Hepatocyte (in vitro differentiated cells): ENCODE data around the gene RECQL. TPM values are rescaled to one million over a fixed set of nuclear protein-coding genes. Genes with fewer than 3 reads are reported as not detected.

Source experiments
- DNase-seq: peaks from one replicate; pipeline ENCODE4 v3.0.0-alpha.2; 2016; ENCODE audit warnings: low spot score
- H2AFZ ChIP-seq: fragments of 200-600 bp; sonication (generic); 2 replicates; pipeline ENCODE4 v1.6.0; 2016; ENCODE audit warnings: antibody characterized with exemption, mild to moderate bottlenecking
- H3K27ac ChIP-seq: fragments of 200-600 bp; sonication (generic); 2 replicates; pipeline ENCODE4 v1.5.1; 2016; ENCODE audit warnings: mild to moderate bottlenecking
- H3K27me3 ChIP-seq: fragments of 200-600 bp; sonication (generic); 2 replicates; pipeline ENCODE4 v1.6.1; 2016
- H3K36me3 ChIP-seq: fragments of 200-600 bp; sonication (generic); replicated peaks from 2 replicates; pipeline ENCODE4 v1.5.1; 2016; ENCODE audit warnings: low read depth; ENCODE audit not compliant: insufficient read depth
- H3K4me1 ChIP-seq: fragments of 200-600 bp; sonication (generic); 2 replicates; pipeline ENCODE4 v1.5.1; 2016; ENCODE audit warnings: mild to moderate bottlenecking, moderate library complexity; ENCODE audit not compliant: insufficient read depth
- H3K4me2 ChIP-seq: fragments of 200-600 bp; sonication (generic); 2 replicates; pipeline ENCODE4 v1.6.0; 2016
- H3K4me3 ChIP-seq: fragments of 200-600 bp; sonication (generic); 2 replicates; pipeline ENCODE4 v1.5.1; 2016; ENCODE audit warnings: mild to moderate bottlenecking
- H3K79me2 ChIP-seq: fragments of 200-600 bp; sonication (generic); 2 replicates; pipeline ENCODE4 v1.6.0; 2017; ENCODE audit warnings: mild to moderate bottlenecking
- H3K9me2 ChIP-seq: fragments of 200-600 bp; sonication (generic); replicated peaks from 2 replicates; pipeline ENCODE4 v1.6.0; 2017; ENCODE audit warnings: mild to moderate bottlenecking; ENCODE audit not compliant: insufficient read depth
- H3K9me3 ChIP-seq: fragments of 200-600 bp; sonication (generic); 2 replicates; pipeline ENCODE4 v1.5.1; 2016; ENCODE audit warnings: low read depth, mild to moderate bottlenecking
- H4K20me1 ChIP-seq: fragments of 200-600 bp; sonication (generic); 2 replicates; pipeline ENCODE4 v1.6.0; 2016; ENCODE audit warnings: mild to moderate bottlenecking; ENCODE audit not compliant: insufficient read depth, poor library complexity, severe bottlenecking
- EZH2 ChIP-seq: fragments of 200-600 bp; sonication (generic); IDR thresholded peaks from 2 replicates; pipeline ENCODE4 v1.6.1; 2016; ENCODE audit warnings: antibody characterized with exemption, mild to moderate bottlenecking, borderline replicate concordance
- EZH2phosphoT487 ChIP-seq: fragments of 200-600 bp; sonication (generic); IDR thresholded peaks from one replicate; pipeline ENCODE4 v1.6.1; 2018; ENCODE audit warnings: antibody characterized with exemption, mild to moderate bottlenecking, low read depth, moderate library complexity; ENCODE audit not compliant: unreplicated experiment, severe bottlenecking
- WGBS: methylation state at CpG from one replicate; pipeline ENCODE4 v1.1.6; 2016; ENCODE audit warnings: low lambda C conversion rate; ENCODE audit errors: missing lambda C conversion rate; 5-methylcytosine and 5-hydroxymethylcytosine counted together
- polyA plus RNA-seq: library from polyadenylated mRNA; unstranded; fragments of >200 nt; fragmentation: Nextera tagmentation; extraction: Ambion mirVana; gene quantifications from 2 replicates; pipeline ENCODE4 v1.2.1, GENCODE V29; 2016
- total RNA-seq: library from RNA; depleted of rRNA; stranded (reverse); fragments of >200 nt; gene quantifications from 2 replicates; pipeline ENCODE4 v1.2.3, GENCODE V29; 2014
- TF ChIP-seq, protein P1 (sequence below): fragments of 200-600 bp; sonication (generic); IDR thresholded peaks from 2 replicates; pipeline ENCODE4 v1.5.1; 2016; ENCODE audit warnings: antibody characterized with exemption, mild to moderate bottlenecking; ENCODE audit not compliant: poor library complexity

The RECQL gene
- total and polyA plus RNA-seq, 2 experiments from 2014 or later: 15.5 to 40.6 TPM

DNA sequence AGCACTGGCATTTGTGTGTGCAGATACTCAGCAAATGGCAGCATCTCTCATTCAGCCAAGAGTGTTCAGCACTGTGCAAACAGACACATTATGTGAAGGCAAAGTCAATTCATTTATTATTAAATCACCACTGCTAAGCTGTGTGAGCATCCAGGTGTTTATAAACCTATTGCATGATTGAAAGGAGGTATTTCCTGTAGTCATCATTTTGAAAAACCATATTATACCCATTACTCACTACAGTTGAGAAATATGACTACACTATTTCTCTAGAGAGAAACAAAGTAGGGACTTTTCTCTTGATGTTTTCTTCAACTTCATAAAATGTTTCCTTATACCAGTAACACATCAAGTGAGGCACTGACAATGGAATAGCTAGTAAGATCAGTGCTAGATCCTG, 38.4 kb upstream of the RECQL start:
- no peaks in the 10 kb centered on the region for H3K9me3 ChIP-seq
- no peaks in the 10 kb centered on the region for H3K27me3 ChIP-seq
- no peaks in the 10 kb centered on the region for H3K9me2 ChIP-seq
- DNase-seq: no peak
- H3K4me1 ChIP-seq: no peaks in the 10 kb centered on the region
- no peaks in the 10 kb centered on the region for H4K20me1 ChIP-seq
- H3K27ac ChIP-seq: no peak overlapping the region
- no peak overlapping the region for H3K4me2 ChIP-seq
- TF ChIP-seq, protein P1, sequence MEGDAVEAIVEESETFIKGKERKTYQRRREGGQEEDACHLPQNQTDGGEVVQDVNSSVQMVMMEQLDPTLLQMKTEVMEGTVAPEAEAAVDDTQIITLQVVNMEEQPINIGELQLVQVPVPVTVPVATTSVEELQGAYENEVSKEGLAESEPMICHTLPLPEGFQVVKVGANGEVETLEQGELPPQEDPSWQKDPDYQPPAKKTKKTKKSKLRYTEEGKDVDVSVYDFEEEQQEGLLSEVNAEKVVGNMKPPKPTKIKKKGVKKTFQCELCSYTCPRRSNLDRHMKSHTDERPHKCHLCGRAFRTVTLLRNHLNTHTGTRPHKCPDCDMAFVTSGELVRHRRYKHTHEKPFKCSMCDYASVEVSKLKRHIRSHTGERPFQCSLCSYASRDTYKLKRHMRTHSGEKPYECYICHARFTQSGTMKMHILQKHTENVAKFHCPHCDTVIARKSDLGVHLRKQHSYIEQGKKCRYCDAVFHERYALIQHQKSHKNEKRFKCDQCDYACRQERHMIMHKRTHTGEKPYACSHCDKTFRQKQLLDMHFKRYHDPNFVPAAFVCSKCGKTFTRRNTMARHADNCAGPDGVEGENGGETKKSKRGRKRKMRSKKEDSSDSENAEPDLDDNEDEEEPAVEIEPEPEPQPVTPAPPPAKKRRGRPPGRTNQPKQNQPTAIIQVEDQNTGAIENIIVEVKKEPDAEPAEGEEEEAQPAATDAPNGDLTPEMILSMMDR: no peak
- TF ChIP-seq EZH2phosphoT487 (no peak), EZH2 (no peak)
- H3K36me3 ChIP-seq: no peaks in the 10 kb centered on the region
- no peaks in the 10 kb centered on the region for H3K79me2 ChIP-seq
- H3K4me3 ChIP-seq: no peak overlapping the region
- H2AFZ ChIP-seq: no peak overlapping the region

DNA sequence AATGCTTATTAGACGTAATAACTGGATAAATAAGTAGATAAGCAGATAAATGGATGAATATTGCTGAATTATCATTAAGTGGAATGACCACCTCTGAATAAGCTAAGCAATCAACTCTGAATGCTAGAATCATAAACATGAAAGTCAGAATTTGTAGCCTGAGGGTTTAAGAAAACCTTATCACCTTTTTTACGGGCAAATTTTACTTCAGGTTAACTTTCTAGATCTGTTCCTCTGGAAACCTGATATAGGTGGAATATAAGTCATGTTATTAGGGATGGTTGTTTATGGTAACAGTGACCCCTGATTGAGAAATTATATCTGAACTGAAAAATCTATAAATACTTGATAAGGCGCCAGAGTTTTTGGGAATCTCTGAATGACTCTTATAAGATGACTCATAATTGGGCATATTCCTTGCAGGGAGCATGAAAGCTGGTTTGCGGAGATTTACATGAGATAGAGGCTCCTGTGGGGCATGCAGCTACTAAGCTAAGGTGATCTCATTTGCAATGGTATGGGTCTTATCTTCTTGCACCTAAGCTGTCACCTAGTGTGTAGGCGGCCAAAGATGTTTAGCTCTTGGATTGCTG, 36.7 kb upstream of the RECQL start:
- TF ChIP-seq, protein P1: no peak
- TF ChIP-seq EZH2phosphoT487: no peak
- TF ChIP-seq EZH2: no peak
- Histone ChIP-seq H3K9me2 (no peaks in the 10 kb centered on the region), H3K79me2 (no peaks in the 10 kb centered on the region)

DNA sequence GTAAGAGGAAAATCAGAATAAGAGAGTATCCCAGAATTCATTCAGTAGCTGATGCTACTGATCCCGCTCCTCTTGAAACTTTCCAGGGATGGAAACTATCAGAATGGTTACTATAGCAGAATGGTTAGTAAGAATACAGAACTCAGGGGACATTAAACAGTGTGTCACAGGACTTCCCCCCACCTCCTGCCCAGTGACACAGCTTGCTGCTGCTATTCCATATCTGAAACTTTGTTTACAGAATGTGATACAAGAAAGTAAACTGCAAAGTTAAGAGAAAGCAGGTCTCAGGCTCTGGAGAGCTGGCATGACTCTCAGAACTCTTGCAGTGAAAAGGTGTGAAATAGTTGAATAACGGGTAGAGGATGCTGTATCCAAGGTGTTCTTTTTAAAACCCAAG, 28.0 kb upstream of the RECQL start:
- Histone ChIP-seq H3K27ac (no peak overlapping the region), H3K36me3 (no peaks in the 10 kb centered on the region), H3K79me2 (no peaks in the 10 kb centered on the region), H3K9me3 (no peaks in the 10 kb centered on the region), H3K4me3 (no peak overlapping the region), H3K4me1 (no peaks in the 10 kb centered on the region), H3K9me2 (no peaks in the 10 kb centered on the region), H3K27me3 (peaks cover 45% of the 10 kb centered on the region), H4K20me1 (no peaks in the 10 kb centered on the region), H2AFZ (no peak overlapping the region), H3K4me2 (no peak overlapping the region)
- TF ChIP-seq, protein P1: no peak
- TF ChIP-seq EZH2 (no peak), EZH2phosphoT487 (no peak)
- DNase-seq: no peak
- WGBS: 56% methylated on average over 2 of the region's 2 CpGs

More for the DNA sequence above, 36.7 kb upstream of the RECQL start:
- Histone ChIP-seq H4K20me1 (no peaks in the 10 kb centered on the region), H2AFZ (no peak overlapping the region), H3K4me3 (no peak overlapping the region), H3K4me1 (no peaks in the 10 kb centered on the region), H3K4me2 (no peak overlapping the region), H3K27ac (no peak overlapping the region), H3K9me3 (no peaks in the 10 kb centered on the region), H3K36me3 (no peaks in the 10 kb centered on the region), H3K27me3 (no peaks in the 10 kb centered on the region)
- no peak for DNase-seq
- WGBS: 94% methylated on average over 5 of the region's 5 CpGs
